Stimulated activated CD8-positive, alpha-beta memory T cell treated with anti-CD3 and anti-CD28 coated beads, Interleukin-7, amount 100 ng/mL, for 4 hours (primary cell): Measurements from ENCODE around the gene SEC11A.
A peak's percentile ranks its signal among the peaks of the same experiment; 100 is the strongest.
"Not testable (repeated sequence)": the region's sequence is repeated elsewhere in the genome, so short reads cannot be mapped to it uniquely, and the experiment has no call there.

Experiments used
- DNase-seq, 2 donors: peaks; one replicate each; pipeline ENCODE4 v3.0.0-alpha.2; 2020; ENCODE audit warnings: low read depth in 2 of 2

Gene SEC11A

DNA sequence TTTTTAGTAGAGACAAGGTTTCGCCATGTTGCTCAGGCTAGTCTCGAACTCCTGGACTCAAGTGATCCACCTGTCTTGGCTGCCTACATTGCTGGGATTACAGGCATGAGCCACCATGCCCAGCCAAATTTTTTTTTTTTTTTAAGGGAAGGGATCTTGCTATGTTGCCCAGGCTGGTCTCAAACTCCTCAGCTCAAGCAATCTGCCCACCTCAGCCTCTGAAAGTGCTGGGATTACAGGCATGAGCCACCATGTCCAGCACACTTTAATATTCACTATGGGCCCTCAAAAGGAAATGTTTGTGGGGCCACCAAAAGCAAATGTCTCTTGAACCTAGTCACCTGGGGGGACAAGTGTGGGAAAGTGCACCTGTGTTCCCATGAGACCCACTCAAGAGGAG, 73.3 kb downstream of the SEC11A start:
- not testable (repeated sequence) for DNase-seq

DNA sequence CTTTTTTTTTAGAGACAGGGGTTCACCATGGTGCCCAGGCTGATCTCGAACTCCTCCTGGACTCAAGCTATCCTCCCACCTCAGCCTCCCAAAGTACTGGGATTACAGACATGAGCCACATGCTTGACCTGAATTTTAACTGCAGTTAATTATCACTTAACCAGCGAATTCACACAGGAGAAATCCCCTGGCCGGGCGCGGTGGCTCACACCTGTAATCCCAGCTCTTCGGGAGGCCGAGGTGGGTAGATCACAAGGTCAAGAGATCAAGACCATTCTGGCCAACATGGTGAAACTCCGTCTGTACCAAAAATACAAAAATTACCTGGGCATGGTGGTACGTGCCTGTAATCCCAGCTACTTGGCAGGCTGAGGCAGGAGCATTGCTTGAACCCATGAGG, 74.1 kb downstream of the SEC11A start:
- DNase-seq = not testable (repeated sequence)

DNA sequence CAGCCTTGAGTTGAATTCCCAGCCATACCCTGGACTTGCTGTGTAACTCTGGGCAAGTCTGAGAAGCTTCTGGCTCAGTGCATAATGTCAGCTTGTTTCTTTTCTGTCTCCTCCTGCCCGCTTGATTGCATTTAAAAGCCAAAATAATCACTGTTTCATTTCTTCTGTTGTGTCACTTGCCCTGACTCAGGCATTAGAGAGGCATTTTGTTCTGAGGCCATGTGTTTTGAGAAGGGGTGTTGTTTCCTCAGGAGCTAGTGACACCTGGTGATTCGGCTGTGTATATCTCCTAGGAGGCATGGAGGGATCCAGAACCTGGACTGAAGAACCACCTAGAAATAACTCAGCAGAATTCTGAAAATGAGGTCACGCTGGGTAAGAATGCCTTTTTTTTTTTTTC, 77.8 kb downstream of the SEC11A start:
- DNase-seq = no peak

DNA sequence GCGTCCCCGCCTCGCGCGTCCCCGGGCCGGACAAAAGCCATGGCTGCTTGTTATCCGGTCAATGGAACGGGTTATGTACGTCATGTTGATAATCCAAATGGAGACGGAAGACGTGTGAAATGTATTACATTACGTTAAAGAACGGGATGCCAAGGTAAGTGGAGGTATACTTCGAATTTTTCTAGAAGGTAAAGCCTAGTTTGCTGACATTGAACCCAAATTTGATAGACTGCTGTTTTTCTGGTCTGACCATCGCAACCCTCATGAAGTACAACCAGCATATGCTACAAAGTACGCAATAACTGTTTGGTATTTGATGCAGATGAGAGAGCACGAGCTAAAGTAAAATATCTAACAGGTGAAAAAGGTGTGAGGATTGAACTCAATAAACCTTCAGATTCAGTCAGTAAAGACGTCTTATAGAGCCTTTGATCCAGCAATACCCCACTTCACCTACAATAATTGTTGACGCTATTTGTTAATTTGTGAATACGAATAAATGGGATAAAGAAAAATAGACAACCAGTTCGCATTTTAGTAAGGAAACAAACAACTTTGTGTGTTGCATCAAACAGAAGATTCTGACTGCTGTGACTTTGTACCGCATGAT, 81.6 kb downstream of the SEC11A start:
- DNase-seq = no peak

DNA sequence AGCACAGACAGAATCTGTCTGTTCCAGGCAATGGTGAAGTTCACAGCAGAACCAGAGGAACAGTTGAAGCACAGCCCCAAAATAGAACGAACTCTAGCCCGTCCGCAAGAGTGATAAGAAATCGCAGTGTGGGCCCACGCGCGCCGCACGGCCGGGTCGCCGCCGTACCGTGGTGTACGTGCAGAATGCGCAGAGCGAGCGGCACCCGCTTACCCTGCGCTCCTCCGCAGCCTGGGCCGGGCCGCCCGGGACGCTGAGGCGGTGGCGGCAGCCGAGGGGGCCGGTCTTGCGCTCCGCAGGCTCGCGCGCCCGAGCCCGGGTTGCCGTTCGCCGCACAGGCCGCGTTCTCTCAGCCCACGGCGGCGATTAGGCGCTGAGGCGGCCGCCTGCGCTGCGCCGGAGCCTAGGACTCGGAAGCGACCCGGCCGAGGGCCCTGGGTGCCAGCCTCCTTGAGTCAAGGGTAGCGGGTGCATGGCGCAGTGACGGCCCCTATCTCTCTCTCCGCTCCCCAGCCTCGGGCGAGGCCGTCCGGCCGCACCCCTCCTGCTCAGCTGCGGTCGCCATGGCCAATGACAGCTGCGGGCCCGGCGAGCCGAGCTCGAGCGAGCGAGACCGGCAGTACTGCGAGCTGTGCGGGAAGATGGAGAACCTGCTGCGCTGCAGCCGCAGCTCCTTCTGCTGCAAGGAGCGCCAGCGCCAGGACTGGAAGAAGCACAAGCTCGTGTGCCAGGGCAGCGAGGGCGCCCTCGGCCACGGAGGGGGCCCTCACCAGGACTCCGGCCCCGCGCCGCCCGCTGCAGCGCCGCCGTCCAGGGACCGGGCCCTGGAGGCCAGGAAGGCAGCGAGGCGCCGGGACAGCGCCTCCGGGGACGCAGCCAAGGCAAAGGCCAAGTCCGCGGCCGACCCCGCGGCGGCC, 82.4 kb downstream of the SEC11A start:
- peak; percentile 43 to 67 for DNase-seq

DNA sequence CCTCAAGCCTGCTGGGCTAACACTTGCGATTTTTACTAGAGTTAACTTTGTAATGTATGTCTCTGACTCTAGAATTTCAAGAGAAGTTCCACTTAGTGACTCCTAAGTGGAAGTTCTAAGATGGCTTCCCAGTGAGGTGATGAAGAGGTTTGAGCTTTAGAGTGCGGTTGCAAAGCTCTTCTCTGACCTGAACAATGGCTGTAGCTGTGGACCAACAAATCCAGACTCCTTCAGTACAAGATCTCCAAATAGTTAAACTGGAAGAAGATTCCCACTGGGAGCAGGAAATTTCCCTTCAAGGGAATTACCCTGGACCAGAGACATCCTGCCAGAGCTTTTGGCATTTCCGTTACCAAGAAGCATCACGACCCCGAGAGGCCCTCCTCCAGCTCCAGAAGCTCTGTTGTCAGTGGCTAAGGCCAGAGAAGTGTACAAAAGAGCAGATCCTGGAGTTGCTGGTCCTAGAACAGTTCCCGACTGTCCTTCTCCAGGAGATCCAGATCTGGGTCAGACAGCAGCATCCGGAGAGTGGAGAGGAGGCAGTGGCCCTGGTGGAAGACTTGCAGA, 84.2 kb downstream of the SEC11A start:
- no peak for DNase-seq

DNA sequence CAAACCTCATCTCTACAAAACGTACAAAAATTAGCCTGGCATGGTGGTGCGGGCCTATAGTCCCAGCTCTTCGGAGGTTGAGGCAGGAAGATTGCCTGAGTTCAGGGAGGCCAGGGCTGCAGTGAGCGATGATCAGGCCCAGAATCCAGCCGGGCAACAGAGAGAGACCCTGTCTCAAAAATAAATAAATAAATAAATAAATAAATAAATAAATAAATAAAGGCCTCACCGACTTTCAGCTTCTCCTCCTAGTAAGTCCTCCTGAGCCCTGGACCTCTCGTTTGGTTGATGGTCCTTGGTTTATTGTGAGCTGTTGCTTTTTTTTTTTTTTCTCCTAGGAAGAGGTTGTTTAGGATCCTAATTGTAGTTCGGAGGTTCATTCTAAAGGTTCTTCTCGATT, 86.9 kb downstream of the SEC11A start:
- no peak for DNase-seq

DNA sequence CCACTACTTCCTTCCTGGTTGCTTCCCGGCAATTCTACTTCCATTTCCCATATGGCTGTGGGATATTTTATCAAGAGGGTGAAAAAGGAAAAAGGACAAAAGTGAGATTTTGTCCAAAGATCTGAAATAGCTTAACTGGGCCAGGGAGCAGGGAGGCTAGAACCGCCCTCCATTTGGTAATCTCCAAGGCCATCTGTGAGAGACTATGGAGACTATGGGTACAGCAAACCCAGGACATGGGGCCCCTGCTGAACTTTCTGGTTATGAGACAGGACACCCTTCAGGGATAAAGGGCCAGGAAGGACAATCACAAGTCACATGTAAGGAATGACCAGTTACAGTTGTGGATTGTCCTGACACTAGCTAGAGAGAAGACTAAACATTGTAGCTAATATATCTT, 90.8 kb downstream of the SEC11A start:
- no peak for DNase-seq

DNA sequence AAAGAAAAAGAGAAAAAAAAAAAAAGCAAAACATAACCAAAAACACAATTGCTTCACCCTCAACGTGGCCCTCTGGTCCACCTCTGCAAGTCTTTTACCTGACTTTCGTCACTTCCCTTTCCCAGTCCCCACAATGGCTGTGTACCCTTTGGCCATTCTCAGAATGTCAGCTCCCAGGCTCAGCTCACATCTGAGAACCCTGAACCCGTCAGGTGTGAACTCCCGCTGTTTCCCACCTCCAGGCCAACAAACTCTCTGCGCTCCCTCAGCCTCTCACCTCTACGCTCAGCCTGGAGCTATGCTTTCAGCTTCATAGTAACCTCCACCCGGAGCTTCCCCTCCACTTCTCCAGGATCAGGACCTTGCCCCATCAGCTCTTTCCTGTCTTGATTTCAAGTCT, 91.6 kb downstream of the SEC11A start:
- DNase-seq = no peak

DNA sequence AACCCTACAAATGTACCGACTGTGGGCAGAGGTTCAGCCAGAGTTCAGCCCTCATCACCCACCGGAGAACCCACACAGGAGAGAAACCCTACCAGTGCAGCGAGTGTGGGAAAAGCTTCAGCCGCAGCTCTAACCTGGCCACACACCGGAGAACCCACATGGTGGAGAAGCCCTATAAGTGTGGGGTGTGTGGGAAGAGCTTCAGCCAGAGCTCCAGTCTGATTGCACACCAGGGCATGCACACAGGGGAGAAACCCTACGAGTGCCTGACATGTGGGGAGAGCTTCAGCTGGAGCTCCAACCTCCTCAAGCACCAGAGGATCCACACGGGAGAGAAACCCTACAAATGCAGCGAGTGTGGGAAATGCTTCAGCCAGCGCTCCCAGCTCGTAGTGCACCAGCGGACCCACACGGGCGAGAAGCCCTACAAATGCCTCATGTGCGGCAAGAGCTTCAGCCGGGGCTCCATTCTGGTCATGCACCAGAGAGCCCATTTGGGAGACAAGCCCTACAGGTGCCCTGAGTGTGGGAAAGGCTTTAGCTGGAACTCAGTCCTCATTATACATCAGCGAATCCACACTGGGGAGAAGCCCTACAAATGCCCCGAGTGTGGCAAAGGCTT, 94.5 kb downstream of the SEC11A start:
- DNase-seq = no peak

DNA sequence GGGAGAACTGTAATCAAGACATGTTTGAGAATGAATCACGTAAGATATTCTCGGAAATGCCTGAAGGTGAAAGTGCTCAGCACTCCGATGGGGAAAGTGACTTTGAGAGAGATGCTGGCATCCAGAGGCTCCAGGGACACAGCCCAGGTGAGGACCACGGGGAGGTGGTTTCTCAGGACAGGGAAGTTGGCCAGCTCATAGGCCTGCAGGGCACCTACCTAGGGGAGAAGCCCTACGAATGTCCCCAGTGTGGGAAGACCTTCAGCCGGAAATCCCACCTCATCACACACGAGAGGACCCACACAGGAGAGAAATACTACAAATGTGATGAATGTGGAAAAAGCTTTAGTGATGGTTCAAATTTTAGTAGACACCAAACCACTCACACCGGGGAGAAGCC, 95.3 kb downstream of the SEC11A start:
- no peak for DNase-seq
